Measurements from ENCODE around the gene SHISAL1.

GRCh38 chr22:44199164-44199563 is 113.6 kb downstream of the SHISAL1 start:
- TF ChIP-seq CTCF (optimal IDR thresholded peaks at IDR 0.05 in 1 of 3, IDR thresholded peaks at IDR 0.05 in 1 of 3, conservative IDR thresholded peaks at IDR 0.05 in 1 of 3; ENCODE audit: extremely low read depth in 1 of 3, insufficient read depth in 2 of 3, low read length in 3 of 3) (no peak), EZH2 (IDR thresholded peaks at IDR 0.05; ENCODE audit: low read length) (no peak)
